HG02973 (cell line): ENCODE measurements around the gene KCNH6.

Source experiments
- ATAC-seq: cut with Tn5 transposase; IDR thresholded peaks from one replicate; pipeline ENCODE4 v1.9.1; 2021; ENCODE audit warnings: moderate library complexity; ENCODE audit not compliant: unreplicated experiment

The KCNH6 gene

DNA sequence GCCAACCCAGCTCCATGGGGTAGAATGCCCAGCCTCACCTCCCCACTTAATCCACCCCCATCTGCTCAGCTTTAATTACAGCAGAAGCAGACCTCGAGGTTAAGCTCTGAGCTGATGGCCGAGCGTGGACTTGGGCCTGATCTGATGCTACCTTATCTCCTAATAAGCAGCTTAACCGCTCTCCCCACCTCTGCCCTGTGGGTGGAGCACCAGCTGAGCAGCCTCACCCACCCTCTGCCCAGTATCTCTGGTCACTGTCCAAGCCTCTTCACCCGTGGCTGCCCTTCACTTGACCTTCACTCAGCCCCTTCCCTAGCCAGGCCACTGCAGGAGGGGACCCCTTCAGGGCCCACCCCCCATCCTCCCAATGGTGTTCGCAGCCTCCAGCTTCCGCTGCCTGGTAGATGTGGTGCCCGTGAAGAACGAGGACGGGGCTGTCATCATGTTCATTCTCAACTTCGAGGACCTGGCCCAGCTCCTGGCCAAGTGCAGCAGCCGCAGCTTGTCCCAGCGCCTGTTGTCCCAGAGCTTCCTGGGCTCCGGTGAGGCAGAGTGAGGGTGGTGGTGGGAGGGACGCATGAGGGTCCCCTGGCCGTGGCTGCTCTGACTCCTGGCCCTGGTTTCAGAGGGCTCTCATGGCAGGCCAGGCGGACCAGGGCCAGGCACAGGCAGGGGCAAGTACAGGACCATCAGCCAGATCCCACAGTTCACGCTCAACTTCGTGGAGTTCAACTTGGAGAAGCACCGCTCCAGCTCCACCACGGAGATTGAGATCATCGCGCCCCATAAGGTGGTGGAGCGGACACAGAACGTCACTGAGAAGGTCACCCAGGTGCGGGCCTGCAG is 6.8 kb downstream of the KCNH6 start:
- ATAC-seq: no peak

DNA sequence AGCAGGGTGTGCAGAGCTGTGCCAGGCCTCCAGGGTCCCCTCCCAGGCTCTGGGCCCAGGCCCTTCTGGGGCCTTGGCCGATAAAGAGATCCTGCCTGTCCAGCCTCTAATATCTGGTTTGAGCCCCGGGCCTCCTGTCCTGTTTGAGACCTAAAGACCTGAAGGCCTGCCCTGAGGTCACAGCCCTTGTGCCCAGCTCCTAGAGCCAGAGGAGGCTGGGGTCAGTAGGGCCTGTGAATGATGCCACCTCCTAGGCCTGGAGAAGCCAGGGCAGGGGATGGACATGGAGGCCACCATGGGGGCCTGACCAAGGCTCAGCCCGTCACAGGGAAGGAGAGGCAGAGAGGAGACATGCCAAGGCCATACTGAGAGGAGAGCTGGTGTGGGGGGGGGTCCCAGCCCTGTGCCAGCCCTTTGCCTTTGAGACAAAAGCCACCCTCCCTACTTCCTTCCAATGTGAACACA is 7.4 kb downstream of the KCNH6 start:
- no peak for ATAC-seq

DNA sequence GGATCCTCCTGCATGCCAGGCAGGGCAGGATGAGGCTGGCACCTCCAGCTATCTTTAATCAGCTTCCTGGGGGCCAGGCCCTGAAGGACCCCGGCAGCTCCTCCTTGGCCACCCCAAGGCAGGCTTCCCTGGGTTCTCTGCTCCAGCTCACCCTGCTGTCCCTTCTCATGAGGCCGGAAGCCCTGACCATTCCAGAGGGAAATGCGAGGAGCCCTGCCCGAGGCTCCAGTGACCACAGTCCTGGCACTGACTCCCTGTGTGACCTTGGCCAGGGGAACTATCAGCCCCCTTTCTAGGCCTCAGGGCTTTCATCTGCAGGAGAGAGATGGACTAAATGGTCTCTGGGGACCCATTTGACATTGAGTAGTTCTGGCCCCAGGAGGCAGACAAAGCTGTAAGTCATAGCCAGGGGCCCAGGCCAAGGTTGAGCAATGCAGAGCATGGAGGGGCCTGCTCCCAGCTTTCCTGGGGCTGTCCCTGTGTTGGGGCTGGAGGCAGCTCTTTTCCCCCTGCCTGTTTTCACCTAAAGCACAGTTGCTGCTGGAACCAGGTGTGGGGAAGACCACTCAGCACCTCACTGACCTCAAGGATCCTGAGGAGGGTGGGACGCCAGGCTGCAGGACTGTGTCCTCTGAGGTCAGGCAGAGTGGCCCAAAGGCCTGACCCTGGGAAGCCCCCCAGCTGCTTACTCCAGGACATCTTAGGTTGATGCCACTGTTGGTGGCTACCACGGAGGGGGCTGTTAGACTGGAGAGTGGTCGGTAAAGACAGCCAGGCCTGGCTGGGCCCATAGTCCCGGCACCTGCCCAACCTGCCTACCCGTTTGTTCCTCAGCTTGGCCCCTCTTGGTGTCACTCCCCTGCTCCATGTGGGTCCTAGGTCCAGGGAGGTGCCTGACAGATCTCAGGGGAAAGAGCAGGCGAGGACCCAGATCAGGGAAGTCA is 8.1 kb downstream of the KCNH6 start:
- no peak for ATAC-seq

DNA sequence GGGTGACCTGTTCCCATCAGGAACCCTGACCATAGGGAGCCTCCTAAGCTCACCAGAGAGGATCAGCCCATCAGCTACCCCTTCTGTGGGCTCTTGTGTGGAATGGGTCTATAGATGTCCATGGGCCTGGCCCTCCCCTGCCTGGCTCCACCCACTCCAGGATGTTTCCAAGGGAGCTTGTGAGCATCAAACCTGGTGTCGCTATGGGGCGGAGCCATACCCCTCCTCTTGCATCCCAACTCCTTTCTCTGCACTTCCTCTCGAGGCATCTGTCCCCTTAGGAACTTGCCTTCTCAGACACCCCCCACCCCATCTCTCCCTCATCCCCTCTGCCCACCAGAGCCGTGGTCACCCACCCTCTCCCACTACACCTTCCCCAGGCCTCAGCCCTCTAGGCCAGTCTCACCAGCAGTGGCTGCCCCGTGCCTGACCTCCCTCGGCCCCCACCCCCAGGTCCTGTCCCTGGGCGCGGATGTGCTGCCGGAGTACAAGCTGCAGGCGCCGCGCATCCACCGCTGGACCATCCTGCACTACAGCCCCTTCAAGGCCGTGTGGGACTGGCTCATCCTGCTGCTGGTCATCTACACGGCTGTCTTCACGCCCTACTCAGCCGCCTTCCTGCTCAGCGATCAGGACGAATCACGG is 10.4 kb downstream of the KCNH6 start:
- ATAC-seq: no peak

DNA sequence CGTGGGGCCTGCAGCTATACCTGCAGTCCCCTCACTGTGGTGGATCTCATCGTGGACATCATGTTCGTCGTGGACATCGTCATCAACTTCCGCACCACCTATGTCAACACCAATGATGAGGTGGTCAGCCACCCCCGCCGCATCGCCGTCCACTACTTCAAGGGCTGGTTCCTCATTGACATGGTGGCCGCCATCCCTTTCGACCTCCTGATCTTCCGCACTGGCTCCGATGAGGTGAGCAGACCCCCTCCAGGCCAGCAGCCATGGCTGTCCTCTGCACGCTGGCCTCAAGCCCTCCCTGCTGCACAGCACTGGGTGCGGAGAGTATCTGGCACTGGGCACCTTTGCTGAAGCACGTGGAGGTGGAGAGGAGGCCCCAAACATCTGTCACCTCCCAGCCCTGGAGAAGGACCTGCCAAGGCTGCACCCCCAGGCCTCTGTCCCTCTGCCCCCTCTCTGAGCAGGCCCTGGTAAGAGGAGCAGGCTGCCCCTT is 11.0 kb downstream of the KCNH6 start:
- no peak for ATAC-seq

DNA sequence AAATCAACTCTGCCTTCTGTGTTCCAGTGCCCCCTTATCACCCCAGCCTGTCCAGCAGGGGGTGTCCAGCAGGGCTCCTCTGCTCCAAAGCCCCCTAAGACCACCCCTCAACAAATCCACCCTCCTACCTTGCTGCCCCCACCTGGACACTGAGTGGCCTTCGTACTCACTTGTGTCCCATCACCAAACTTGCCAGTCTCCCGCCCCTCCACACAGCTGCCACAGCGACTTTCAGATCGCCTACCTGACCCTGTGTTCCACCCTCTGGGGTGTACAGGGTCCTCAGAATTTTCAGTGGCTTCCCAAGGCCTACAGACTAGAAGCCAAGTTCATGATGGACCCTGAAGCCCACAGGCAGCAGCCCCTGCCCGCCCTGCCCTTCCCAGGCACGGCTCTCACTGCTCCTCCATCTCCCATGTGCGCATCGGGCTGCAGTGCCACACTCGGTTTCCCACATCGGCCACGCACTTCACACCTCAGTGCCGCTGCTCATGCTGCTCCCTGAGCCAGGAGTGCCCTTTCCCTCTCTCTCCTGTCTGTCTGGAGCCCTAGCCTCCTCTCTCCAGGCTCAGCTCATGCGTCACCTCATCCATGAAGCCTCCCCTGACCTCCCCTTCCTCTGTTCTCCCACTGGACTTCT is 11.8 kb downstream of the KCNH6 start:
- no peak for ATAC-seq

DNA sequence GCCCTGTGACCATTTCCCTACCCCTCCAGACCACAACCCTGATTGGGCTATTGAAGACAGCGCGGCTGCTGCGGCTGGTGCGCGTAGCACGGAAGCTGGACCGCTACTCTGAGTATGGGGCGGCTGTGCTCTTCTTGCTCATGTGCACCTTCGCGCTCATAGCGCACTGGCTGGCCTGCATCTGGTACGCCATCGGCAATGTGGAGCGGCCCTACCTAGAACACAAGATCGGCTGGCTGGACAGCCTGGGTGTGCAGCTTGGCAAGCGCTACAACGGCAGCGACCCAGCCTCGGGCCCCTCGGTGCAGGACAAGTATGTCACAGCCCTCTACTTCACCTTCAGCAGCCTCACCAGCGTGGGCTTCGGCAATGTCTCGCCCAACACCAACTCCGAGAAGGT is 12.5 kb downstream of the KCNH6 start:
- ATAC-seq: no peak

DNA sequence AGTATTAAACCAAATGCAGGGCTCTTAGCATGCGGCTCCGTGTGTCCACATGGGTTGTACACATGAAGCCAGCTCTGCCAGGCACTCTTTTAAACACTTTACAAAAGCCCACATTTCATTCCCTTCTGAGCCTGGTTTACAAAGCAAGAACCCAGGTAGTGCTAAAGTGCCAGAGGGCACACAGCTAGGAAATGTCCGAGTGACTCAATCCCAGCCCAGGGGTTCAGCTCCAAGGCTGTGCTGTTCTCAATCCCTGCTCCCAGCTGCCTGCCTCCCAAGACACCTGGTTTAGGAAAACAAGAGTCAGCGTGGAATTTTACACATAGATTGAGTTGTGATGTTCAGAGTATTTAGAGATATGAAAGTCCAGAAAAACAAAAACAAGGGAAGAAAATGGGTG is 13.8 kb downstream of the KCNH6 start:
- ATAC-seq: no peak

DNA sequence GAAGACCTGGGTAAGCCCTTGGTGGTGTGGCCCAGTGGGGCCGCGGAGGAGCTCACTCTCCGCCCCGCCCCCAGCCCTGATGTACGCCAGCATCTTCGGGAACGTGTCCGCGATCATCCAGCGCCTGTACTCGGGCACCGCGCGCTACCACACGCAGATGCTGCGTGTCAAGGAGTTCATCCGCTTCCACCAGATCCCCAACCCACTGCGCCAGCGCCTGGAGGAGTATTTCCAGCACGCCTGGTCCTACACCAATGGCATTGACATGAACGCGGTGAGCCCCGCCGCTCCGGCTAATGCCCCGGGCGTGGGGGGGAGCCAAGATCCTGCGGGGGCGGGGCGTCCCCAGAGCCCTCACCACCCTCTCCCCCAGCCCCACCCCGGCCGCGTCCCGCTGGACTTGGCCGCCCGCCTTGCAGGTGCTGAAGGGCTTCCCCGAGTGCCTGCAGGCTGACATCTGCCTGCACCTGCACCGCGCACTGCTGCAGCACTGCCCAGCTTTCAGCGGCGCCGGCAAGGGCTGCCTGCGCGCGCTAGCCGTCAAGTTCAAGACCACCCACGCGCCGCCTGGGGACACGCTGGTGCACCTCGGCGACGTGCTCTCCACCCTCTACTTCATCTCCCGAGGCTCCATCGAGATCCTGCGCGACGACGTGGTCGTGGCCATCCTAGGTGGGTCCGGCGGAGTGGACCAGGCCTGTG is 15.0 kb downstream of the KCNH6 start:
- ATAC-seq: no peak

DNA sequence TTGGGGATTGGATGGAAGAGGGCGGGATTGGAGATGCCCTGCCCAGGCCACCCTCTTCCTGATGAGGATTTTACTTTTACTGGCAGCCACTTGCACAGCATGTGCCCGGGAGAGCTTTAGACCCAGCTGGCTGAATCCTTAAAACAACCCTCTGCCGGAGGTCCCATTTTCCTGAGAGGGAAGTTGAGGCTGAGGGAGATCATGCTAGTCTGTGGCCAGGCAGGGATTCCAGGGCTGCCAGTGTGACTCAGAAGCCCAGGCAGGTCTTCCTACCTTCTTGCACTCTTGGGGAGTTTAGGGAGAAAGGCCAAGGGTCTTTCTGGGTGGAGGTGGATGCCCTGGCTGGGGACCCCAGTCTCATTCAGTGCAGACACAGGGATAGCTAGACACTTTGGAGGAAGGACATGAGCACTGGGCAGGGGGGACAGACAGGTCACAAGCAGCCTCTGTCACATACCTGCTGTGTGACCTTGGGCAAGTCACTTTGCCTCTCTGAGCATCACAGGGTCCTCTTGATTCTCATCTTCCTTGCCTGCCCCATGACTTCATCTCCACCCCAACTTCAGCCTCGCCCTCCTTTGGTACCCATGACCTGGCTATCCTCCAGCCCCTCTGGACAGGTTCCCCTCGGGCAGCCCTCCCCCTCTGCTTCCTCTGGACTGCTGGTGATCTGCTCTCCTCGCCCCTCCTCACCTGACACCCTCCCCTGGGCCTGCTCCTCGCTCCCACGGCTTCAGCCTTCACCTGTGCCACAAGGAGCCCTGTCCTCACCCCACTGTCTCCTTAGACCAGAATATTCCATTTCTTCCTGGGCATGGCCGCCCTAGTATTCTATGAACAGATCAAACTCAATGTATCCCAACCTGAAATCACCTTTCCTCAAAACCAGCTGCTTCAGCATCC is 15.8 kb downstream of the KCNH6 start:
- no peak for ATAC-seq

DNA sequence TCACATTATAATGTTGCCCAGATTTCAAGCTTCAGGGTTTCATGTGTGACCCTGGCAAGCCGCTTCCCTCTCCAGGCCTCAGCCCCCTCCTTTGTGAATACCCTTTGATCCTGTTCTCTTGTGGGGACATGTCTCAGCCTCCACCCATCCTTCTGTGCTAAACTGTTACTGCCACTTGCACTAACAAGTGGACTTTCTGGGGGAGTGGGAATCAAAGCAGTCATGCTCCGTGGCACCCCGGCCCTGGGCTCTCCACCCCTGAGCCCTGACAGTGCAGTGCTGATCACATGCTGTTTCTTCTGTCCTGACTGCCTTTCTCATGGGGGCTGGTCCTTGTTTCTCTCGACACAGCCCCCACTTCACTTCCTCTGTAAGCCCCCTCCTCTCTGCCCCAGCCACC is 17.4 kb downstream of the KCNH6 start:
- no peak for ATAC-seq

DNA sequence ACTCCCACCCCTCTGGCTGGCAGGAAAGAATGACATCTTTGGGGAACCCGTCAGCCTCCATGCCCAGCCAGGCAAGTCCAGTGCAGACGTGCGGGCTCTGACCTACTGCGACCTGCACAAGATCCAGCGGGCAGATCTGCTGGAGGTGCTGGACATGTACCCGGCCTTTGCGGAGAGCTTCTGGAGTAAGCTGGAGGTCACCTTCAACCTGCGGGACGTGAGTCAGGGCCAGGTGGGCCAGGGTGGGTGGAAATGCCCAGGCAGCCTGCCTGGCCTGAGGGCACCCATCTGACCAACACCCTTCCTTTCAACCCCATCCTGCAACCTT is 19.0 kb downstream of the KCNH6 start:
- ATAC-seq: no peak

DNA sequence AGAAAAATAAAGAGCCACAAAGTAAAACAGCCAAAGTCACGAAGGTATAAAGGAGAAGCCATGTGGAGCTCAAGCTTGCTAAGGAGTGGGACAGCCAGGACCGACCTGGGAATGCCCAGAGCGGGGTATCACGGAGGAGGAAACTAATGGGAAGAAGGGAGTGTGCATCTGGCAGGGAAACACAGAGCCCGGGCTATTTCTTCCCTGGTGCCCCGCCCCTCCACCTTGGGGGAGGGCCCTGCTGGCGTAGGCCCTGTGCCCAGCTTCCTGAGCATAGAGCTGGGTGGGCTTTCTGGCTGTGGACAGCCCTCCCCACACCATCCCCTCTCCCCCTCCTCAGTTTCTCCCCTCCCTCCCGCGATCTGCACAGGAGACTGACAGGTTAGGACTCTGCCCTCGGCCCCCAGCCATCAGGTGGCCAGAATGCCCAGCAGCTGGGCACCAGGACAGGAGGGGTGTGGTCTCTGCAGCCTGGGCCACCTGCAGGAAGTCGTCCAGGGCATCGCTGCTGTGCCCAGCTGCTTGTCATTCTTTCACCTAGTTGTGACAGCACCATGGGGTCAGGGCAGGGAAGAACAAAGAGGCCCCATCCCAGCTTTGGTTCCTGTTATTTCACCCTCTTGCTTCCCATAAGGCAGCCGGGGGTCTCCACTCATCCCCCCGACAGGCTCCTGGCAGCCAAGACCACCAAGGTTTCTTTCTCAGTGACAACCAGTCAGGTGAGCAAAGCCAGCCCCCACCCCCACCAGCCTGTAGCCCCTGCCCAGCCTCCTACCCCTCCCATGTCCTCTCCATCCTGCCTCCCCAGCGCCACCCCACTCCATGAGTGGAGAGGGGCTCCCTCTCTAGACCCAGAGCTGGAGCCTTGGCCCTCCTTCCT is 20.0 kb downstream of the KCNH6 start:
- ATAC-seq: no peak

DNA sequence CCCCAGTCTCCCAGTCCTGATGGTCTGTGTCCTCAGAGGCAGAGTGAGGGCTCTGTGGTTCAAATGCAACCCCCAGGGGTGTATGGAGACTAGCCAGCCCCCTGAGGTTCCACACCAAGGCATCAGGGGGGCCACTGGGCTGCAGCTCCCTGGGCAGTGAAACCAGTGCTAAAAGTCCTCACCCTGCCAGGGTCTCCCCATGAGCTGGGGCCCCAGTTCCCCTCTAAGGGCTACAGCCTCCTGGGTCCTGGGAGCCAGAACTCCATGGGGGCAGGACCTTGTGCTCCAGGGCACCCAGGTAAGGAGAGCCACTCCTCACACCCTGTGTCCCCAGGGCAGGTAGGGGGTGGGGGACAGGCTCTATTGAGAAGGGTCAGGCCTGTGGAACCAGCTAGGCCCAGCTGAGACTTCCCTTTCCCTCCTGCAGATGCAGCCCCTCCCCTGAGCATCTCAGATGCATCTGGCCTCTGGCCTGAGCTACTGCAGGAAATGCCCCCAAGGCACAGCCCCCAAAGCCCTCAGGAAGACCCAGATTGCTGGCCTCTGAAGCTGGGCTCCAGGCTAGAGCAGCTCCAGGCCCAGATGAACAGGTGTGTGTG is 20.8 kb downstream of the KCNH6 start:
- ATAC-seq: no peak

DNA sequence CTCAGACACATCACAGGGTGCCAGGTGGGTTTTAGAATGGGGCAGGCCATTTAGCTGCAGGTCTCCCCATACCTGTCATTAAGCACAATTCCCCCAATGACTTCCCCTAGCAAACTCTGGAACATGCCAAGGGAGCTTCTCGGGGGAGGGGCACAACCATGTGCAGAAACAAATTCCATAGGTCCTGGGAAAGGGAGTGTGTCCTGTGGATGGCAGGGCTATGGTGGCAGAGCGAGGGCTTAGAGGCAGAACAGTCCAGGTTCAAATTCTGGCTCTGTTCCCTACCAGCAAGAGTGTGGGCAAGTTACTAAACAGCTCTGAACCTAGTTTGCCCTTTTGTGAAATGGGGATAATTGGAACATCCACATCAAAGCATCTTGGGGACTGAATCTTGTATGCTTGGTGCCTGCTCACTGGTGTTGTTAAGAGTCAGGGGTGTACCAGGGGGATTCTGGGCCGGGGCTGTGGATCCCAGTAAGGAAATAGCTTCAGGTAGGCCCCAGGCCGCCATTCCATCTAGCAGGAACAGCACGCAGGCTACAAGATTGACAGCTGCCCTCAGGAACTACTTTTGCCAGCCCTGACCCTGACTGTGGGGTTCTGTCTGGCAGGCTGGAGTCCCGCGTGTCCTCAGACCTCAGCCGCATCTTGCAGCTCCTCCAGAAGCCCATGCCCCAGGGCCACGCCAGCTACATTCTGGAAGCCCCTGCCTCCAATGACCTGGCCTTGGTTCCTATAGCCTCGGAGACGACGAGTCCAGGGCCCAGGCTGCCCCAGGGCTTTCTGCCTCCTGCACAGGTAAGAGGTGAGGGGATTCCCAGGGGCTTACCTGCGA is 21.5 kb downstream of the KCNH6 start:
- no peak for ATAC-seq

DNA sequence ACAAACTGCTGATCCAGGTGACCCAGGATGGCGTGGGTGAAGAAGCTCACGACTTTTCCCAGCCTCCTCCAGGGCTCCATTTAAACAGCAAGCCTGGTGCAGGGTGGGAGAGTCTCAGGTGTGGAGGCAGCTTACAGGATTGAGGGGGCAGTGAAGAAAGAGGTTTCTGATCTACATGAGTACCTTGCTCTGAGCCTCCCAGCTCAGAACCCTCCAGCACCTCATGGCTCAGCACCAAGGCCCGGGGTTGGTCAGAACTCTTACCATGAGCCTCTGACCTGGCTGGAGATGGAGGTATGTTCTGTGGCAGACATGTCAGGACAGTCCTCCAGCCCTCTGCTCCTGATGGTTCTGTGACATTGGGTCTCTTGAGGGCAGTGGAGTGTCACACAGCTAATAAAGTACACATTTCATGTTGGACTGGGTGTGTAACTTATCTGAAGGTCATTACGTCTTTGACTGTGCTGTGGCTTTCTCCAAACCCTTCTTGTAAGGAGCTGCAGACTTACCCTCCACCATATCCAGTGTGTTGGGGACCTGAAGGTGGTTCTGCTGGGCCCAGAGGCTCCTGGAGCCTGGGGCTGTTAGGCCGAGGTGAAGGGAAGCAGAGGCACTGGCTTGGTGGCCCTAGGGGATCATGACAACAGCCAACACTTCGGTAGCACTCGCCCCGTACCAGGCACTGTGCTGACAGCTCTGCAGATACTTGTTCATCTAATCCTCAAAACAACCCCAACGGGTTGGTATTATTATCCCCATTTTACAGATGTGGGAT is 23.3 kb downstream of the KCNH6 start:
- ATAC-seq: no peak
